ENCODE results near the gene SP2.
"Not testable (repeated sequence)": the region's sequence is repeated elsewhere in the genome, so short reads cannot be mapped to it uniquely, and the experiment has no call there.

The SP2 gene

GRCh38 chr17:47918991-47919390 lies 23.0 kb downstream of the SP2 start:
- Histone ChIP-seq H3K4me3 (ENCODE audit: low read depth, low read length) (no peak overlapping the region), H3K4me1 (no peaks in the 10 kb centered on the region), H3K9me3 (no peaks in the 10 kb centered on the region), H3K27me3 (no peaks in the 10 kb centered on the region), H3K36me3 (peaks cover 19% of the 10 kb centered on the region)
- no peak for DNase-seq
- TF ChIP-seq, protein P1, sequence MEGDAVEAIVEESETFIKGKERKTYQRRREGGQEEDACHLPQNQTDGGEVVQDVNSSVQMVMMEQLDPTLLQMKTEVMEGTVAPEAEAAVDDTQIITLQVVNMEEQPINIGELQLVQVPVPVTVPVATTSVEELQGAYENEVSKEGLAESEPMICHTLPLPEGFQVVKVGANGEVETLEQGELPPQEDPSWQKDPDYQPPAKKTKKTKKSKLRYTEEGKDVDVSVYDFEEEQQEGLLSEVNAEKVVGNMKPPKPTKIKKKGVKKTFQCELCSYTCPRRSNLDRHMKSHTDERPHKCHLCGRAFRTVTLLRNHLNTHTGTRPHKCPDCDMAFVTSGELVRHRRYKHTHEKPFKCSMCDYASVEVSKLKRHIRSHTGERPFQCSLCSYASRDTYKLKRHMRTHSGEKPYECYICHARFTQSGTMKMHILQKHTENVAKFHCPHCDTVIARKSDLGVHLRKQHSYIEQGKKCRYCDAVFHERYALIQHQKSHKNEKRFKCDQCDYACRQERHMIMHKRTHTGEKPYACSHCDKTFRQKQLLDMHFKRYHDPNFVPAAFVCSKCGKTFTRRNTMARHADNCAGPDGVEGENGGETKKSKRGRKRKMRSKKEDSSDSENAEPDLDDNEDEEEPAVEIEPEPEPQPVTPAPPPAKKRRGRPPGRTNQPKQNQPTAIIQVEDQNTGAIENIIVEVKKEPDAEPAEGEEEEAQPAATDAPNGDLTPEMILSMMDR (IDR thresholded peaks at IDR 0.05; ENCODE audit: low read depth, low read length): no peak

GRCh38 chr17:47919889-47920288 lies 23.9 kb downstream of the SP2 start:
- H3K4me1 ChIP-seq; H3K9me3 ChIP-seq; H3K27me3 ChIP-seq; DNase-seq; H3K4me3 ChIP-seq (ENCODE audit: low read depth, low read length): not testable (repeated sequence)
- peaks cover 24% of the 10 kb centered on the region for H3K36me3 ChIP-seq

DNA sequence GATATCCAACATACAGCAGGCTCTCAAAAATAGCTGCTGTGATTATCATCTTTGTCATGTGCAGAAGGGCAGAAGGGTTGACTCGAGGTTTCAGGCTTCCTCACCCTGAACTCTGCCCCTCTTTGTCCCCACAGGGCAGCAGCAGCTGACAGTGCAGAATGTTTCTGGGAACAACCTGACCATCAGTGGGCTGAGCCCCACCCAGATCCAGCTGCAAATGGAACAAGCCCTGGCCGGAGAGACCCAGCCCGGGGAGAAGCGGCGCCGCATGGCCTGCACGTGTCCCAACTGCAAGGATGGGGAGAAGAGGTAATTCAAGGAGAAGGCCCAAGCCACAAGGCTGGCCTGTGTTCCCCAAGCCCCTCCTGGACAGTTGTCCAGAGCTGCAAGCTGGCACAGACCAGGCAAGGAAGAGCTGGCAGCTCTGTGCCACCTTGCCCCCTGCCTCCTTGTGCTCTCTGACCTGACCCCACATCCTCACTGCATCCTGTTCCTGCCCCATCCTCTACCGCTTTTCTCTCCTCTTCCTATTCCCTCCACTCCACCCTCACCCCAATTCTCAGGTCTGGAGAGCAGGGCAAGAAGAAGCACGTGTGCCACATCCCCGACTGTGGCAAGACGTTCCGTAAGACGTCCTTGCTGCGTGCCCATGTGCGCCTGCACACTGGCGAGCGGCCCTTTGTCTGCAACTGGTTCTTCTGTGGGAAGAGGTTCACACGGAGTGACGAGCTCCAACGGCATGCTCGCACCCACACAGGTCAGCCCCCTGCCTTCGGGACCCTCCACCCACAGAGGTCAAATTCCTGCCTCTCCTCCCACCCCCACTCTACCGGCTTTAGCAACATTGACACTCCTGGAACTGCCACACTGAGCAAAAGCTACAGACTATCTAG lies 29.0 kb downstream of the SP2 start:
- no peaks in the 10 kb centered on the region for H3K9me3 ChIP-seq
- peaks cover 23% of the 10 kb centered on the region for H3K36me3 ChIP-seq
- H3K27me3 ChIP-seq: no peaks in the 10 kb centered on the region
- no peaks in the 10 kb centered on the region for H3K4me1 ChIP-seq
- TF ChIP-seq, protein P1 (IDR thresholded peaks at IDR 0.05; ENCODE audit: low read depth, low read length): no peak
- no peak overlapping the region for H3K4me3 ChIP-seq (ENCODE audit: low read depth, low read length)
- no peak for DNase-seq

GRCh38 chr17:47925678-47925988 lies 29.6 kb downstream of the SP2 start:
- TF ChIP-seq, protein P1 (IDR thresholded peaks at IDR 0.05; ENCODE audit: low read depth, low read length): no peak
- H3K36me3 ChIP-seq: peaks cover 23% of the 10 kb centered on the region
- H3K4me1 ChIP-seq: no peaks in the 10 kb centered on the region
- no peaks in the 10 kb centered on the region for H3K9me3 ChIP-seq
- DNase-seq: no peak
- no peak overlapping the region for H3K4me3 ChIP-seq (ENCODE audit: low read depth, low read length)
- no peaks in the 10 kb centered on the region for H3K27me3 ChIP-seq

GRCh38 chr17:47927821-47928400 lies 31.9 kb downstream of the SP2 start:
- Histone ChIP-seq H3K27me3 (no peaks in the 10 kb centered on the region), H3K4me1 (no peaks in the 10 kb centered on the region), H3K4me3 (ENCODE audit: low read depth, low read length) (no peak overlapping the region), H3K9me3 (no peaks in the 10 kb centered on the region), H3K36me3 (peaks cover 22% of the 10 kb centered on the region)
- TF ChIP-seq, protein P1 (IDR thresholded peaks at IDR 0.05; ENCODE audit: low read depth, low read length): no peak
- no peak for DNase-seq

- no peaks in the 10 kb centered on the region for H3K27me3 ChIP-seq
- no peak for DNase-seq
- H3K9me3 ChIP-seq: no peaks in the 10 kb centered on the region
- TF ChIP-seq, protein P1 (IDR thresholded peaks at IDR 0.05; ENCODE audit: low read depth, low read length): no peak
- H3K4me3 ChIP-seq (ENCODE audit: low read depth, low read length): no peak overlapping the region
- peaks cover 16% of the 10 kb centered on the region for H3K36me3 ChIP-seq
- no peaks in the 10 kb centered on the region for H3K4me1 ChIP-seq
Observed at GRCh38 chr17:47928415-47928814, 32.4 kb downstream of the SP2 start.
